ENCODE data around the gene ADAMTS7.

DNA sequence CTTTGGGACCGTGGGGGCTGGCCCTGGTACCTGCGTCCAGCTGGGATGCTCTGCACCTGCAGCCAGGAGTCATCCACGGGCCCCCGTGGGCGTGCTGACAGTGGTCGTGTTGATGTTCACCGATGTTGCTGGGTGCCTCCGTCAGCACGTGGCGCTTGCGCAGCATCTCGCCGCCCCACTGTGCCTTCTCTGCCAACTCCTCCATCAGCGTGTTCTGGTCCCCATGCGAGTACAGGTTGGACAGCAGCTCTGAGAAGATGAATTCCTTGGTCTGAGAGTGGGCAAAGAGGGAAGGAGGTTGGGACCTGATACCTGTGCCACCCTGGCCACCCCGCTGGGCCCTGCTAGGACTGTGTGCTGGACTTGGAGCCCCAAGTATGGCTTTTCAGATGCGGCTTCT is 61.4 kb downstream of the ADAMTS7 start:
- TF ChIP-seq, protein P1, sequence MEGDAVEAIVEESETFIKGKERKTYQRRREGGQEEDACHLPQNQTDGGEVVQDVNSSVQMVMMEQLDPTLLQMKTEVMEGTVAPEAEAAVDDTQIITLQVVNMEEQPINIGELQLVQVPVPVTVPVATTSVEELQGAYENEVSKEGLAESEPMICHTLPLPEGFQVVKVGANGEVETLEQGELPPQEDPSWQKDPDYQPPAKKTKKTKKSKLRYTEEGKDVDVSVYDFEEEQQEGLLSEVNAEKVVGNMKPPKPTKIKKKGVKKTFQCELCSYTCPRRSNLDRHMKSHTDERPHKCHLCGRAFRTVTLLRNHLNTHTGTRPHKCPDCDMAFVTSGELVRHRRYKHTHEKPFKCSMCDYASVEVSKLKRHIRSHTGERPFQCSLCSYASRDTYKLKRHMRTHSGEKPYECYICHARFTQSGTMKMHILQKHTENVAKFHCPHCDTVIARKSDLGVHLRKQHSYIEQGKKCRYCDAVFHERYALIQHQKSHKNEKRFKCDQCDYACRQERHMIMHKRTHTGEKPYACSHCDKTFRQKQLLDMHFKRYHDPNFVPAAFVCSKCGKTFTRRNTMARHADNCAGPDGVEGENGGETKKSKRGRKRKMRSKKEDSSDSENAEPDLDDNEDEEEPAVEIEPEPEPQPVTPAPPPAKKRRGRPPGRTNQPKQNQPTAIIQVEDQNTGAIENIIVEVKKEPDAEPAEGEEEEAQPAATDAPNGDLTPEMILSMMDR (IDR thresholded peaks at IDR 0.05), result no peak
- TF ChIP-seq ZFX (IDR thresholded peaks at IDR 0.05; ENCODE audit: borderline replicate concordance), result no peak

Data from 22Rv1 (cell line).